K562 (cell line): ENCODE data around the gene PTTG2.

Experiments used
- BCL6 ChIP-seq: fragments of 250-450 bp; sonication (Bioruptor Pico); IDR thresholded peaks from 2 replicates; pipeline ENCODE4 v1.4.0; 2020
- HDAC6 ChIP-seq: IDR thresholded peaks from 2 replicates; pipeline ENCODE4 v1.6.1; 2012; ENCODE audit warnings: low read depth, mild to moderate bottlenecking, control low read depth, inconsistent platforms, low read length, moderate library complexity
- NFRKB ChIP-seq: fragments of 450-650 bp; IDR thresholded peaks from 2 replicates; pipeline ENCODE4 v1.6.1; 2016; ENCODE audit warnings: low read depth
- NFYB ChIP-seq: IDR thresholded peaks from 2 replicates; pipeline ENCODE4 v1.6.1; 2011; ENCODE audit warnings: mild to moderate bottlenecking, moderate library complexity; ENCODE audit not compliant: insufficient read length; ENCODE audit errors: extremely low read depth
- SMAD3 ChIP-seq: fragments of 450-650 bp; formaldehyde crosslinking; conservative IDR thresholded peaks from 2 replicates; pipeline ENCODE4 v1.4.0; 2020; ENCODE audit warnings: mild to moderate bottlenecking
- TAL1 ChIP-seq: fragments of 450-650 bp; IDR thresholded peaks from 2 replicates; pipeline ENCODE4 v1.6.1; 2016; ENCODE audit warnings: mild to moderate bottlenecking
- YY1 ChIP-seq, 3 experiments: IDR thresholded peaks; 2 replicates each; pipeline ENCODE4 v1.6.1; 2011; ENCODE audit warnings: low read length in 2 of 3, mild to moderate bottlenecking in 2 of 3, moderate library complexity in 2 of 3, borderline replicate concordance in 1 of 3, control low read depth in 1 of 3, low read depth in 1 of 3; ENCODE audit not compliant: insufficient read depth in 3 of 3, insufficient replicate concordance in 2 of 3, control insufficient read depth in 1 of 3, insufficient read length in 1 of 3; ENCODE audit errors: extremely low read depth in 1 of 3
- ZNF274 ChIP-seq: IDR thresholded peaks from 2 replicates; pipeline ENCODE4 v1.6.1; 2011; ENCODE audit warnings: low read depth, mild to moderate bottlenecking, low read length, moderate library complexity, borderline replicate concordance
- TF ChIP-seq, protein P1 (sequence below), 3 experiments: IDR thresholded peaks in 2 of 3; conservative IDR thresholded peaks in 1 of 3; 2 replicates each; pipeline ENCODE4 v1.5.1; 2011 to 2012; ENCODE audit warnings: low read length in 3 of 3, mild to moderate bottlenecking in 3 of 3, control low read depth in 2 of 3, improper control_type of control experiment in 1 of 3, inconsistent platforms in 1 of 3, low read depth in 1 of 3, mixed read lengths in 1 of 3, moderate library complexity in 1 of 3; ENCODE audit not compliant: insufficient read depth in 2 of 3

DNA sequence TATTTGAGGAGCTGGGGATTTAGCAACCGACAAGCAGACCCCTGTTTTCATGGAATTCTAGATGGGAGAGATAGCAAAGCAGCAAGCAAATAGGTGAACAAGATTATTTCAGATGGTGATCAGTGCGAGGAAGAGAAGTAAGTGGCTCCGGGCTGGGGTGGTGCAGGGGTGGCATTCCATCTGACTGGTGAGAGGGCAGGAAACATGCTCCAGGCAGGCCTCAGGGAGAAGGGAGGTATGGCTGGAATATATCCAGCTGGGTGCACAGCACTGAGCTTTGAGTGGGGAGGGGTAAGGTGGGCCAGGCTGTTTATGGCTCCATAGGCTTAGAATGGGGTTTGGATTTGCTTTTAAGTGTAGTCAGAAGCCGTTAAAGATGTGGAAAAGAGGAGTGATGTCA is 21.2 kb downstream of the PTTG2 start:
- TF ChIP-seq TAL1 (no peak), ZNF274 (no peak), BCL6 (CRISPR knock-in tag) (no peak), HDAC6 (no peak), NFYB (no peak), YY1 (IDR thresholded peaks at IDR 0.05; ENCODE audit: borderline replicate concordance in 1 of 3, control insufficient read depth in 1 of 3, extremely low read depth in 1 of 3, insufficient read depth in 3 of 3, insufficient read length in 1 of 3, insufficient replicate concordance in 2 of 3, low read depth in 1 of 3, low read length in 2 of 3) (no peak), SMAD3 (CRISPR knock-in tag) (no peak), NFRKB (no peak)
- TF ChIP-seq, protein P1, sequence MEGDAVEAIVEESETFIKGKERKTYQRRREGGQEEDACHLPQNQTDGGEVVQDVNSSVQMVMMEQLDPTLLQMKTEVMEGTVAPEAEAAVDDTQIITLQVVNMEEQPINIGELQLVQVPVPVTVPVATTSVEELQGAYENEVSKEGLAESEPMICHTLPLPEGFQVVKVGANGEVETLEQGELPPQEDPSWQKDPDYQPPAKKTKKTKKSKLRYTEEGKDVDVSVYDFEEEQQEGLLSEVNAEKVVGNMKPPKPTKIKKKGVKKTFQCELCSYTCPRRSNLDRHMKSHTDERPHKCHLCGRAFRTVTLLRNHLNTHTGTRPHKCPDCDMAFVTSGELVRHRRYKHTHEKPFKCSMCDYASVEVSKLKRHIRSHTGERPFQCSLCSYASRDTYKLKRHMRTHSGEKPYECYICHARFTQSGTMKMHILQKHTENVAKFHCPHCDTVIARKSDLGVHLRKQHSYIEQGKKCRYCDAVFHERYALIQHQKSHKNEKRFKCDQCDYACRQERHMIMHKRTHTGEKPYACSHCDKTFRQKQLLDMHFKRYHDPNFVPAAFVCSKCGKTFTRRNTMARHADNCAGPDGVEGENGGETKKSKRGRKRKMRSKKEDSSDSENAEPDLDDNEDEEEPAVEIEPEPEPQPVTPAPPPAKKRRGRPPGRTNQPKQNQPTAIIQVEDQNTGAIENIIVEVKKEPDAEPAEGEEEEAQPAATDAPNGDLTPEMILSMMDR (IDR thresholded peaks at IDR 0.05 in 2 of 3, conservative IDR thresholded peaks at IDR 0.05 in 1 of 3; ENCODE audit: insufficient read depth in 2 of 3, low read depth in 1 of 3, low read length in 3 of 3), result no peak
